Spleen (tissue), 7 donors: Measurements from ENCODE around the gene COL8A1.

ENCODE experiments used
- POLR2AphosphoS5 ChIP-seq, 3 donors: sonication (generic); formaldehyde crosslinking; IDR thresholded peaks; one replicate each; pipeline ENCODE4 v1.5.1; 2017; ENCODE audit warnings: antibody characterized with exemption in 3 of 3
- TF ChIP-seq, protein P1 (sequence below), 11 experiments: fragments of 200-600 bp in 7 of 11; fragments of 450-650 bp in 4 of 11; sonication (generic) in 4 of 11; IDR thresholded peaks in 8 of 11; conservative IDR thresholded peaks in 3 of 11; 1 replicate in 7 of 11; 2 replicates in 4 of 11; pipeline versions ENCODE4 v1.4.0 to v1.8.0; 2016 to 2021; ENCODE audit warnings: antibody characterized with exemption in 11 of 11, inconsistent platforms in 4 of 11, mild to moderate bottlenecking in 1 of 11
- donor health status: DM: no; HTN: no; CAD: no; lungs with moderate emphysema.
- donor health status: DM: no; HTN: no; CAD: no.
- donor health status: DM: no; HTN: no; CAD: no.

DNA sequence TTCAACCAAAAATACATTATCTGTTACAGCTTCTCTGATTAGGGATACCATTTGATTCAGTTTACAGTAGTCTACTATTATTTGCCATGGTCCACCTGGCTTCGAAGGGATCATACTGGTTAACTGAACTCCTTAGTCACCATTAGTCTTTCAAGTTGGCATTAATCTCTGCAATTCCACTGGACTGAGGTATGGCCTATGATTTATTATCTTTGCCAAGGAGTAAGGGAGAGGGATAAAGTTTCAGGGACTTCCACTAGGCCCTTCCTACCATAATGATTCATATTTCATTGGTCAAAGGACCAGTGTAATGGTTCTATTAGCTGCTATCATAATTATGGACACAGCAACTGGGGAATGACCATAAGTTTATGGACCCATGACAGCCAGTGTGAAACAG lies 172.0 kb downstream of the COL8A1 start:
- TF ChIP-seq, protein P1, sequence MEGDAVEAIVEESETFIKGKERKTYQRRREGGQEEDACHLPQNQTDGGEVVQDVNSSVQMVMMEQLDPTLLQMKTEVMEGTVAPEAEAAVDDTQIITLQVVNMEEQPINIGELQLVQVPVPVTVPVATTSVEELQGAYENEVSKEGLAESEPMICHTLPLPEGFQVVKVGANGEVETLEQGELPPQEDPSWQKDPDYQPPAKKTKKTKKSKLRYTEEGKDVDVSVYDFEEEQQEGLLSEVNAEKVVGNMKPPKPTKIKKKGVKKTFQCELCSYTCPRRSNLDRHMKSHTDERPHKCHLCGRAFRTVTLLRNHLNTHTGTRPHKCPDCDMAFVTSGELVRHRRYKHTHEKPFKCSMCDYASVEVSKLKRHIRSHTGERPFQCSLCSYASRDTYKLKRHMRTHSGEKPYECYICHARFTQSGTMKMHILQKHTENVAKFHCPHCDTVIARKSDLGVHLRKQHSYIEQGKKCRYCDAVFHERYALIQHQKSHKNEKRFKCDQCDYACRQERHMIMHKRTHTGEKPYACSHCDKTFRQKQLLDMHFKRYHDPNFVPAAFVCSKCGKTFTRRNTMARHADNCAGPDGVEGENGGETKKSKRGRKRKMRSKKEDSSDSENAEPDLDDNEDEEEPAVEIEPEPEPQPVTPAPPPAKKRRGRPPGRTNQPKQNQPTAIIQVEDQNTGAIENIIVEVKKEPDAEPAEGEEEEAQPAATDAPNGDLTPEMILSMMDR (IDR thresholded peaks at IDR 0.05 in 8 of 11, conservative IDR thresholded peaks at IDR 0.05 in 3 of 11), result no peak
- TF ChIP-seq POLR2AphosphoS5 (IDR thresholded peaks at IDR 0.05), result no peak
